Activated CD8-positive, alpha-beta memory T cell treated with anti-CD3 and anti-CD28 coated beads for 48 hours (primary cell): ENCODE measurements around the gene GCGR.

ENCODE experiments used
- DNase-seq, 3 experiments: peaks; one replicate each; pipeline ENCODE4 v3.0.0-alpha.2; 2020; ENCODE audit warnings: low read depth in 2 of 3, low spot score in 2 of 3

Gene GCGR

GRCh38 chr17:81803728-81804558 lies at the start of gene GCGR:
Gene GCGR, plus strand, starts transcription at chr17:81804150. Its CDS starts 4,869 bp downstream, at chr17:81809019.
- no peak for DNase-seq

- DNase-seq: no peak
Observed at GRCh38 chr17:81792675-81793615, 11.0 kb upstream of the GCGR start.

GRCh38 chr17:81794074-81794476 lies 9.9 kb upstream of the GCGR start:
- no peak for DNase-seq

- DNase-seq: no peak
Observed at GRCh38 chr17:81794509-81794908, 9.4 kb upstream of the GCGR start.

GRCh38 chr17:81801327-81801726 lies 2.6 kb upstream of the GCGR start:
- DNase-seq: no peak

- DNase-seq: no peak
Observed at GRCh38 chr17:81802048-81802758, 1.7 kb upstream of the GCGR start.

- no peak for DNase-seq
Observed at GRCh38 chr17:81802856-81803643, 900 bp upstream of the GCGR start.

- DNase-seq: no peak
Observed at GRCh38 chr17:81804559-81805399, 829 bp downstream of the GCGR start.

- DNase-seq: no peak
Observed at GRCh38 chr17:81805707-81806460, 1.9 kb downstream of the GCGR start.

GRCh38 chr17:81806461-81807209 lies 2.7 kb downstream of the GCGR start:
- no peak for DNase-seq

GRCh38 chr17:81807210-81807719 lies 3.3 kb downstream of the GCGR start:
- no peak for DNase-seq

- no peak for DNase-seq
Observed at GRCh38 chr17:81807839-81808238, 3.9 kb downstream of the GCGR start.

- no peak for DNase-seq
Observed at GRCh38 chr17:81808778-81809555, 5.0 kb downstream of the GCGR start.

- no peak for DNase-seq
Observed at GRCh38 chr17:81809556-81809998, 5.6 kb downstream of the GCGR start.

- no peak for DNase-seq
Observed at GRCh38 chr17:81810476-81810875, 6.5 kb downstream of the GCGR start.

GRCh38 chr17:81810892-81811704 lies 7.1 kb downstream of the GCGR start:
- no peak for DNase-seq
